Measurements from ENCODE around the gene CACNA1I.

Gene CACNA1I

DNA sequence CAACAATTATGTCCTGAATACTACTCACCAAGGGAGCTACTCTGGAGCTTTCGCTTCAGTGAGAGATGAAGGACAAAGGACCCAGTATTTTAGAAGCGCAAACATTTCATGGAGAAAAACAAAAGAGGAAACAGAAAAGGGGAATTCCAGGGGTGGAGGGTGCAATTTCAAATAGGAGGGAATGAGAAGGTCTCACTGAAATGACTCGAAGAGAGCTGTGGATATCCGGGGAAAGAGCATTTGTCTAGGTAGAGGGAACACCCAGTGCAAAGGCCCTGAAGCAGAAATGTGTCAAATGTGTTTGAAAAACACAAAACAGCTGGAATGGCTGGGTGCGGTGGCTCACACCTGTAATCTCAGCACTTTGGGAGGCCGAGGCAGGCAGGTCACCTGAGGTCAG, 40.4 kb upstream of the CACNA1I start:
- DNase-seq (ENCODE audit: low read depth) = no peak
- H3K4me3 ChIP-seq (ENCODE audit: low read depth, low read length) = no peak overlapping the region
- no peak for TF ChIP-seq MYC (IDR thresholded peaks at IDR 0.05; ENCODE audit: low read depth, low read length)

DNA sequence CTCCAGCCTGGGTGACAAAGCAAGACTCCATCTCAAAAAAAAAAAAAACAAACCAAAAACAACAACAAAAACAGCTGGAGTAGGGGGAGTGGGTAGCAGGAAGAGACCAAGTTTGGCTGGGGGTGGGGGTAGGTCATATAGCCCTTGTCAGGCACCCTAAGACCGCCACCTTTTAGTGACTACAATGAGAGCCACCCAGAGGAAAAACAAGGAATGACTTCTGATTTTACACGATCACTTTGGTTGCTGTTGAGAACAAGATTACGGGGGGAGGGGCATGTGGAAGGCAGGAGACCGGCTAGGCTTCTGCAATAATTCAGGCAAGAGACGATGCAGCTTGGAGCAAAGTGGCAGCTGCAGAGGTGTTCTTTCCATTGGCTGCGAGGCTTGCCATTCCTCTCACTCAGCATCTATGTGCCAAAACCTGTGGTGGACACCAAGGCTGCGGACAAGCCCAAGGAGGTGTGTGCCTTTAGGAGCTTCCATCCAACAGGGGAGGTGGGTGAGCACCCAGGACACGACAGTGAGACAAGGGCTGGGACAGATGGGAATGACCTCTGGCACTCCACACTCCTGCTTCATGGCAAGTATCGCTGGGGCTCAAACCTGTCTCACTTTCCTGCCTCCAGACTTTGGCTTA, 39.7 kb upstream of the CACNA1I start:
- TF ChIP-seq CTCF (IDR thresholded peaks at IDR 0.05; ENCODE audit: low read depth, low read length) (peak; percentile 8), MYC (IDR thresholded peaks at IDR 0.05; ENCODE audit: low read depth, low read length) (no peak)
- H3K4me3 ChIP-seq (ENCODE audit: low read depth, low read length) = peak overlapping the region; percentile 91
- DNase-seq (ENCODE audit: low read depth) = peak; percentile 76

- no peak for TF ChIP-seq CTCF (IDR thresholded peaks at IDR 0.05; ENCODE audit: low read depth, low read length)
- peak; percentile 44 for TF ChIP-seq MYC (IDR thresholded peaks at IDR 0.05; ENCODE audit: low read depth, low read length)
- TF ChIP-seq POLR2A (IDR thresholded peaks at IDR 0.05; ENCODE audit: extremely low read depth, insufficient read length) = peak; percentile 81
- TF ChIP-seq MAX (IDR thresholded peaks at IDR 0.05; ENCODE audit: low read depth, low read length) = peak; percentile 90
- H3K4me3 ChIP-seq (ENCODE audit: low read depth, low read length) = peak within 1 kb of the TSS; percentile 91
- DNase-seq (ENCODE audit: low read depth) = peak; percentile 99
Observed at GRCh38 chr22:39532215-39533073, 38.1 kb upstream of the CACNA1I start, which contains the start of gene RPS19BP1. Gene RPS19BP1 (minus strand): TSS chr22:39532748. CDS start chr22:39532738, 10 bp downstream.

DNA sequence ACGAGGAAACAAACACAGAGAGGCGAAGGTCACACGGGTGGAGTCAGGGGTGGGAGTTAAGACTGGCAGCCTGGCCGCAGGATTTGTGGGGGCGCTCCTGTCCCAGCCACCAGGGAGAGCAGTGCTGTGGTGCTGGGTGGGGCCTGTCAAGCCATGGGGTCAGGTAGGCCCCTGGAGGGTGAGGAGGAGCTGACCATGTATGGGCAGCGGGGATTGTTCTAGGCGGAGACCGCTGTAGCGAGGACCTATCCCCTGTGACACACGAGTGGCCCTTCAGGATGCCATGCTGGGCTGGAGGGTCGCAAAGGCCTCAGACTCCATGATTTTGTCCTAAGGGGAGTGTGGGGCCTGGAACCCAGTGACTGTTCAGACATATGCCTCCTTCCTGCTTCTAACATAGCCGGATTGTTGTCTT, 36.5 kb upstream of the CACNA1I start:
- DNase-seq (ENCODE audit: low read depth) = no peak
- no peak overlapping the region for H3K4me3 ChIP-seq (ENCODE audit: low read depth, low read length)
- TF ChIP-seq POLR2A (IDR thresholded peaks at IDR 0.05; ENCODE audit: extremely low read depth, insufficient read length) (no peak), MAX (IDR thresholded peaks at IDR 0.05; ENCODE audit: low read depth, low read length) (no peak), MYC (IDR thresholded peaks at IDR 0.05; ENCODE audit: low read depth, low read length) (no peak), CTCF (IDR thresholded peaks at IDR 0.05; ENCODE audit: low read depth, low read length) (no peak)

DNA sequence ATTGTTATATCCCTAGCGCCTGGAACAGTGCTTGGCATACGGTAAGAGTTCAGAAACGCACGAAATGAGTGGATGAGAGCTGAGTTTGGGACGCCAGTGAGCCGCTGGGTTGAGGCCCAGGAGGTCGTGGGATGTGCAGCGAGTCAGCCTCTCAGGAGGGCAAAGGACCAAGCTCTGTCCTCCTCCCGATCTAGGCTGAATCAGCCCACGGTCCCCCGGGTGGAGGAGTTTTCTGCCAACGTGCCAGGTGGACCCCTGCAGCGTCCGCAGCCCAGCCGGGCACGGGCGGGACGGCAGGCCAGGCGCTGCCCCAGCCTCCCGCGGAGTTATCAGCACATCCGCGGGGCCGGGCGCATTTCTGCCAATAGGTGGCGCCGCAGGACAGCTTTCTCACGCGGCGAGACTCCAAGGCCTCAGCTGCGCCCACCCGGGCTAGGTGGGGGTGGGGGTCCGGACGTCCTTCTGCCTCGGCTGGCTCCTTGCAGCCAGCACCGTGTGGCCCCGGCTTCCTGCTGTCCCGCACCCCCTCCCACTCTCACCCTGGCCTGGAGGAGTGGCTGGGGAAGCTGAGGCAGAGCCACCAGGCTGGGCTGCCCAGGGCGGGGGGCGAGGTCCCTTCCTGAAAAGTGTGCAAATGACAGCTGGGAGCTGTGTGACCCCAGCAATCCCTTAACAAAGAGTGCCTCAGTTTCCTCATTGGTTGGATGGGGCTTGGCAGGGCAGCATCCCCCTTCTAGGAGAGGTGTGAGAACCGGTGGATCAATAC, 35.8 kb upstream of the CACNA1I start:
- H3K4me3 ChIP-seq (ENCODE audit: low read depth, low read length) = no peak overlapping the region
- TF ChIP-seq CTCF (IDR thresholded peaks at IDR 0.05; ENCODE audit: low read depth, low read length) (peak; percentile 58), POLR2A (IDR thresholded peaks at IDR 0.05; ENCODE audit: extremely low read depth, insufficient read length) (no peak), MYC (IDR thresholded peaks at IDR 0.05; ENCODE audit: low read depth, low read length) (no peak), MAX (IDR thresholded peaks at IDR 0.05; ENCODE audit: low read depth, low read length) (peak; percentile 16; the same call in 1 of the 2 replicates)
- peak; percentile 72 for DNase-seq (ENCODE audit: low read depth)

- no peak for TF ChIP-seq MAX (IDR thresholded peaks at IDR 0.05; ENCODE audit: low read depth, low read length)
- no peak for TF ChIP-seq MYC (IDR thresholded peaks at IDR 0.05; ENCODE audit: low read depth, low read length)
- no peak for TF ChIP-seq POLR2A (IDR thresholded peaks at IDR 0.05; ENCODE audit: extremely low read depth, insufficient read length)
- no peak for TF ChIP-seq CTCF (IDR thresholded peaks at IDR 0.05; ENCODE audit: low read depth, low read length)
- no peak for DNase-seq (ENCODE audit: low read depth)
- H3K4me3 ChIP-seq (ENCODE audit: low read depth, low read length) = no peak overlapping the region
Observed at GRCh38 chr22:39535357-39535725, 35.2 kb upstream of the CACNA1I start.
